Stimulated activated CD8-positive, alpha-beta memory T cell treated with anti-CD3 and anti-CD28 coated beads, Interleukin-15, amount 100 ng/mL, for 48 hours (primary cell): ENCODE measurements around the gene CCDC85A.
"Not testable (repeated sequence)": the region's sequence is repeated elsewhere in the genome, so short reads cannot be mapped to it uniquely, and the experiment has no call there.

Source experiments
- DNase-seq, 2 donors: peaks; one replicate each; pipeline ENCODE4 v3.0.0-alpha.2; 2020; ENCODE audit warnings: low read depth in 2 of 2

CCDC85A gene

DNA sequence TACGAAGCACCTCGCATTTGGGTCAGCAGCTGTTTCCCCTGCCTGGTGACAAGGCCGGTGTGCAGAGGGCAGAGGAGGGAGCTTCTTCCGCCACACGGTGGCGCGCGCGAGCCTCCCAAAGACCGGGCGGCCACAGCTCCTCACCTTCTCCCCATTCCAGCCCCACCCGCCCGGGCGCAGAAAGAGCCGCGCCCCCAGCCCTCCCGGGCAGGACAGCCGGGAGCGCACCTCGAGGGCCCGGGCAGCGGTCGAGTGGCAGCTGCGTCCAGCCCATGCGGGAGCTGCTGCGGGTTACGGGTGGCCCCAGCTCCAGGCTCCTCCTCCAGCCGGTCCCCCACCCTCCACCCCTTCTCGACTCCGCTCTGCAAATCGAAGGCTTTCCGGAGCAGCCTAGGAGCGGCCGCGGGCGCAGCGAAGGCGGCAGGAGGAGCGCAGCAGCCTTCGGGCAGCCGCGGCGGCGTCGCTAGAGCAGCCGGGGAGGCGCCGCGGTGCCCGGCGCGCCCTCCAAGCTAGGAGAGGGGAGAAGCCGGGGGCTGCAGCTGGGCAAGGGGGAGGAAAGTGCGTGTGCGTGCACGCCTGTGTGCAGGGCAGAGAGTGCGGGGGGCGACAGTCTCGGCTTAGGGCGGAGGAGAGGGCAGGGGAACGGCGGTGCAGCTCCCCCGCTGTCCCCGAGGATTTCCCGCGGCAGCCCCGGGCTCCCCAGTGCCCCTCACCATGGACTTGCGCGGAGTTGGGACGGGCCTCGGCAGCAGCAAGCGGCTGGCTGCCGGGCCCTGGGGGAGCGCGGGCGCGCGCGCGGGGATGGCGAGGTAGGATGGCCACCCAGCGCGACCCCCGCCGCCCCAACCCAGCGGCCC lies at the start of gene CCDC85A:
TSS of gene CCDC85A (plus strand) at position 348 of the 857 bp plus-strand sequence. CDS start 635 bp downstream, outside the sequence.
- DNase-seq = peak; percentile 50

DNA sequence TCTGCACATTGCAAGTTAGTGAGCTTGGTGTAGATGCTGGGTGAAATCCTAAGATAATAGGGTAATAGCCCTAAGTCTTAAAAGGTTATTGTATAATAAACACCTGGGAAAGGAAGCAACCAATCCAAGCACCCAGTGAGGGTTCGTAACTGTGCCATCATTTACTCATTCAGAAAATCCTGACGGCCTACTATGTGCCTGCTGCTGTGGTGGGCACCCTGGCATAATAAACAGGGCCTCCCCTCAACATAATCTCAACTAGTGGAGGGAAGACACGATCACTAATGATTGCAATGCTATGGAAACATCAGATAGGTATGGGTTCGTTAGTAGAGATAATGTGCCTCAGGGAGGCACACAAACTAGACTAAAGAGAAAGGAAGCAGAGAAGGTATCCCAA lies 48.9 kb upstream of the CCDC85A start:
- no peak for DNase-seq

DNA sequence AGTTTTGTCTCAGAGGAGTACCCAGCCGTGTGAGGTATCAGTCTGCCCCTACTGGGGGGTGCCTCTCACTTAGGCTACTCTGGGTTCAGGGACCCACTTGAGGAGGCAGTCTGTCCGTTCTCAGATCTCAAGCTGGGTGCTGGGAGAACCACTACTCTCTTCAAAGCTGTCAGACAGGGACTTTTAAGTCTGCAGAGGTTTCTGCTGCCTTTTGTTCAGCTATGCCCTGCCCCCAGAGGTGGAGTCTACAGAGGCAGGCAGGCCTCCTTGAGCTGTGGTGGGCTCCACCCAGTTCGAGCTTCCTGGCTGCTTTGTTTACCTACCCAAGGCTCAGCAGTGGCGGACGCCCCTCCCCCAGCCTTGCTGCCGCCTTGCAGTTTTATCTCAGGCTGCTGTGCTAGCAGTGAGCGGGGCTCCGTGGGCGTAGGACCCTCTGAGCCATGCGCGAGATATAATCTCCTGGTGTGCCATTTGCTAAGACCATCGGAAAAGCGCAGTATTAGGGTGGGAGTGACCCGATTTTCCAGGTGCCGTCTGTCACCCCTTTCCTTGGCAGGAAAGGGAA lies 41.2 kb upstream of the CCDC85A start:
- DNase-seq = not testable (repeated sequence)

DNA sequence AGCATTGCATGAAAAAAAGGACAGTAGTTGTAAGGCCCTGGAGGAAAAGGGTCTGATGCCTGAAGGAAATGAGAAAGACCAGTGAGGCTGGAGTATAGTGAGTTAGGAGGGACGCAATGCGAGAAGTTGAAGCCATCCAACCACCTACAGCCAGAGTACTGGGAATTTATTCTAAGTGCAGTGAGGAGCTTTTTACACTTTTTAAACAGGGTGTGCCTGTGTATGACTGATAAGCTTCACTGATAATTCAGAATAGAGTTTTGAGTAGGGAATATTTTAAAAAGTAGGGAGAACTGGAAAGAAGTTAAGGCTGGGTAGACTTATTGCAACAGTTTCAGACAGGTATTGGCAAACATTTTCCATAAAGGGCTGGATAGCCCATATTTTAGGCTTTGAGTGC lies 35.9 kb upstream of the CCDC85A start:
- no peak for DNase-seq

DNA sequence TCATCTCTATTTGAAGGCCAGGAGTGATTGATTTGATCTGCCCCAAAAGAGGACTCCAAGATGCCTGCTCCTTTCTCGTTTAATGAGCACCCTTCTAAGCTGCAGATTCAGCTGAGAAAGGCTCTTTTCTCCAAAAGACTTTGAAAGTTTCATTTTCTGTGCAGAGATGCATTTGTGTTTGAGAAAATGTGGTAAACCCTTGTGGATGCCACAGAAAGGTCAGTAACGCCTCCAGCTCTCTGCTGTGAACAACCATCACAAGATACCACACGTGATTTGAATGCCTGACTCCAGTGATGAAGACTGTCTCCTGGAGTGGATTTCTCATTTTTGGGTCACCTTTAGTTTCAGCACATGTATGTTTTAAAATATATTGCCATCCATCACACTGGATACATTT lies 35.0 kb upstream of the CCDC85A start:
- DNase-seq = no peak

DNA sequence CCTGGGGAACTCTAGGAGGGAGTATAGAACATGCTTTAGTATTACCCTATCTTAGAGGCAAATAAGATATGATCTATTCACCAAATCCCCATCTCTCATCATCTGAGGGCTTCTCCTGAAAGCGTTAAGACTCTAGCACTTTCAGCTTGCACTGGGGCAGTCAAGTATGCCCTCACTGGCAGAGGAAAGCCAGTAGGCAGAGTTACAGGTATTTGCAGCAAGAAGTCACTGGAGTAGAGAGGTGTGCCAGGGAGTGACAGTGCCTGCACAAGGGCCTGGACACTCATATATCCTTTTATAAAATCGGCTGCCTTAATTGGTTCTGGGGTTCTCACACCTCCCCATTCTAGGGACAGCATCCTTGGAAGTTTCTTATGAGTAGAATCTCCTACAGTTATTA lies 31.9 kb upstream of the CCDC85A start:
- DNase-seq = no peak

DNA sequence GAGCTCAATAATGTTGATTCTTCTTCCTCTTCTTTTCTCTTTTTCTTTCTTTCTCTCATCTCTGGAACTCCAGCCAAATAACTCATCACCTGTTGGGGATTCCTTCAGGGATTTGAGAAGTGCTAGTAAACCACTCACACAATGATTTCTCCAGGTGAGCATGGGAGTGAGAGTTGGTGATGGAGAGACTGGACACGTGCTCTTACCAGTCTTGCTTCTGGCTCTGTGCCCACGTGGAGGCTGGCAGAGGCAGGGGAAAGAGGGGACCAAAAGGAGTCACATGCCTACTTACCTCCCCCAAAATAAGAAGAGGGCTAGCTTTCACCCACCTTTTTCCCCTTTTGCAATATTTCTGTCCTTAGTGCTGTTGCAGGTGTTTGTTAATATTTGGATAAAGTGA lies 28.6 kb upstream of the CCDC85A start:
- DNase-seq = no peak

DNA sequence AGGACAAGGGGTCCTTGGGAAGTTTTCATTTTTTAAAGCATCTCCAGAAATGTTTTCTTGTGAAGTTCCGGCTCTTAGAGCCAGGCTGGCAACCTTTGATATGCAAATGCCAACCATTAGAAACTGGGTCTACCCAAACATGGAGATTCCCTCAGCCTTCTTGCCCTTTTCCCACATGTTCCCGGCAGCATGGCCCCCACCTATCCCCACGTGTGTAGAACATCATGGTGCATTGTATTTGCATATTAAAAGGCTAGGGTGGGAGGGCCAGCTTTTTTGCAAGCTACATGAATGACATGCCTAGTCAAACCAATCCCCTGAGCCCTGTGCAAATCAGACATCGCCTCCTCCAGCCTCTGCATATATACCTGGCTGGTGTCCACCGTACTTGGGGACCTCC lies 23.9 kb upstream of the CCDC85A start:
- not testable (repeated sequence) for DNase-seq

DNA sequence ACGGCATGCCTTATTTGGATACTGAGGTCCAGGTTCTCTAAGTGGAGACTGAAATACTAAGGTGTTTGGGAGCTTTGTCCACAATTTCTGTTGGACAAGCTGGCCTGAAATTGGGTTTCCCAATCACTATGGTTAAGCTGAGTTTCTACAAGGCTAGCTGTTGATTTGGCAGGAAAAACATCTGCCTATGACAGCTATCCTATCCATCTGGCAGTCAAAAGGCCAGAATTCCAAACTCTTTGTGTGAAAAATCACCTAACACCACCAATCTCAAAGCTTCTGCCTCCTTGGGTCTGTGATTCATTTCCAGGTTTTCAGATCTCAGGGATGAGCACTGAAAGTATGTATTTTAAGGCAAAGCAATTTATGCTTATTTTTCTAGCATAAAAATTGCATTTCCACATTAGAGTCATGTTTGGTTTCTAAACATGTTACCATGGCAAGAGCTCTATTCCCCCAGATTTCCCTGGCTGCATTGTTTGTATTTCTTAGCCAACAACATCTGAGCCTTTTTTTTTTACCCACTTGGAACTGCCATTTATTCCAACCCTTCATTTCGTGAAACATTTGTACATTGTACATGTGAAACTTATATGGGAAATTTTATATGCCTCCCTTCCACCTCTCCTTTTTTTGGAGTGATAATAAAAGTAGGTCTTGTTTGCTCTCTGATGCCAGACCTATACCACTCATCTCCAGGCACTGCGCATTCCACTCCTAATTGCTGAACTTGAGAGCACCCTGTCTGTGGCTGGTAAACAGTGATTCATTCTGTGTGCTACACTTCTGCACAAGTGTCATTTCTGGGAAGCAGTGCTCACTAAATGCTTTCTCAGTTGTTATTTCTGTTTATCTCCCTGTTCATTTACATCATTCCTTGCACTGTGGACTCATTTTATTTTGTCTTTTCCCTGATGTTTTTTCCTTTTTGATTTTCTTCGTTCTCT lies 15.9 kb upstream of the CCDC85A start:
- DNase-seq = no peak

DNA sequence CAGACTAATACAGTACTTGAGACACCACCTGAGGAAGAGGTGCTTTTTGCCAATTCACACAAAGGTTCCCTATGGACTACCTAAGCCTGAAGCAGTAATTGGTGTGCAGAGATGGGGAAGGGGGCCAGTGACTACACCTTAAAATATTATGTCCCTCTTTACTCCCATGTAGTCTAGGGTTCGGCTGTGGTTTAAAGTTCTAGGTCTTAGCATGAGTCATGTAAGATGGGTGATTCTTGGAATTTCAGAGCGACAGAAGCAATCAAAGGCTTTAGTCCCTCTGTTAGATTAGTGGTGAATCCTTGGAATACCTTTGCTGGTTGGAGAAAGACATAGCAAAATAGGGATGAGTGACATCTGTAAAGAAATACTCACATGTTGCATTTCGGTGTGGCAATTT lies 14.3 kb upstream of the CCDC85A start:
- DNase-seq = no peak

DNA sequence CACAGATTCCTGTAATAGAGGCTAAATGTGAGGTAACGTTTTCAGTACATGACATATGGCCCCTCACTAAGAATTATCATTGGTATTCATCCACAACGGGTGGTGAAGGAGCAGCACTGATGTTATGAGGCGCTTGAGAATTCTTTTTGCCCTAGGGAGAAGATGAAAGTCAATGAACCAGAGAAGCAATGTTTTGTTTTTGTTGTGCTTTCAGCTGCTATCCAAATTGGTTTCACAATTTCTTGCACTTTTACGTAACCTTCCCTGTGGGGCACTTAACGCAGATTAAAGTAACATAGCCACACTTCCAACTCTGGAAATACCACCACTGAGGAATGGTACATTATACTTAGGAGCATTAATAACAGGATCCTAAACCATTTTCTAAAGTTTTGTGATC lies 13.3 kb upstream of the CCDC85A start:
- DNase-seq = no peak

DNA sequence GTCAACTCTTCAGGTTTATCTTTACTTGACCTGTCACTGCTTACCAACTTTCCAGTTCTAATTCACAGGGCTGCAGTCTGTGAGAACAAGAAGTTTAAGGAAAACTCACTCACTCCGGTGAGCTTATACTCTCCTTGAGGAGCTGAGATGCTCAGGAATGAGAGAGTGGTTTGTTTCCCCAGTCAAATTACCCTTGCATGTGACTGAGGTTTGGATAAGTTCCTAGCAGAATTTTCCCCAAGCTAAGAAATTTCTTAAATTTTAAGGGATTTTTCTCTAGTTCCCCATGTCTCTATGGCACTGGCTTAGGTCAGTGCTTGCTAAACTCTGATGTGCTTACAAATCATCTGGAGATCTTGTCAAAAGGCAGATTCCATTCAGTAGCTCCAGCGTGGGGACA lies 12.8 kb upstream of the CCDC85A start:
- DNase-seq = no peak

DNA sequence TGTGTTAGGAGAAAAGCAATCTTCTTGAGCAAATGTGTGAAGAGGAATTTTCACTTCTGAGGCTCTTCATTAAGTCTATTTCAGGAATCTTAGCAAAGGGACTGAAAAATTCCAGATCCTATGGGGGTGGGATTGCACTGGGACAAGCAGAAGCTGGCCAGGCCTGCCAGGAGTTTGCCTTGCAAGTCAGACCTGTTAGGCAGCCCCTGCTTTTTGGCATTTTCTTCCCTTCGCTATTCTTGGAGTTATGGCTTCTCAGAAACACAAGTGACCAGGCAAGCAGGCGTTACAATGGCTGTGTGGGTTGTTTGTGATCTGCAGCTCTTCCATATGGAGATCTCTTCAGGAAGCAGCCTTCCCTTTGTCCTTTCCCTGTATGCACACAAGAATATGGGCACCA lies 8.0 kb upstream of the CCDC85A start:
- DNase-seq = no peak

DNA sequence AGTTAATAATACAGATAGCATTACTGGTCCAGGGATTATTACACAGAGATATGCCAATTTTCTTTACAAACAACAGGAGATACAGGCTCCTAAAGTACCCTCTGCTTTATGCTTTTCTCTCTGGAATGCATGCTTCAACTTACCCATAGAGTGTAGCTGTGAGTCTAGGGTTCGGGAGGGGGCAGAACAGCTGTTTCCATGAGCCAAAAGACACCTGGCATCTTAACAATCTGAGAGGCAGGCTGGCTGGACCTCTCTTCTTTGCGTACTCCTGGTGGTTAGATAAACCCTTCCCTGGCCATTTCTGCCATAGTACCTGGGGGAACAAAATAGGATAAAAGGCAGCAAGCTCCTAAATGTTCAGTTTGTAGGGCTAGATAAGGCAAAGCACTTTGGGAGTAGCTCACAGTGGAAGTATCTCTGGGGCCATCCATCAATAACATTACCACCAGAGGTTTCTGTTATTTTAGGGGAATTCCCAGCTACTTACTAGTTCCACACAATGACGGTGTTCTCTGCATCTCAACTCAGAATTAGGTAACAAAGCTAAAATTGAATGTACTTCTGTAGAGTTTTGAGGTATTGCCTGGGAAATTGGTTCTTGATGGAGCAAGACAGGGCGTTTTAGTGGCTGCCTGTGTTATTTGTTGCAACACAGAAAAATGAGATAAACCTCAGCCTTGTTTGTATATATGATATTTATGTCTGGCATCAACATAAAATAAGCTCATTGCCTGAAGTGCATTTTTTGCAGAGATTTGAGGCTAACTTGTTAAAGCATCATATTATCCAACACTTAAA lies 6.2 kb upstream of the CCDC85A start:
- no peak for DNase-seq

DNA sequence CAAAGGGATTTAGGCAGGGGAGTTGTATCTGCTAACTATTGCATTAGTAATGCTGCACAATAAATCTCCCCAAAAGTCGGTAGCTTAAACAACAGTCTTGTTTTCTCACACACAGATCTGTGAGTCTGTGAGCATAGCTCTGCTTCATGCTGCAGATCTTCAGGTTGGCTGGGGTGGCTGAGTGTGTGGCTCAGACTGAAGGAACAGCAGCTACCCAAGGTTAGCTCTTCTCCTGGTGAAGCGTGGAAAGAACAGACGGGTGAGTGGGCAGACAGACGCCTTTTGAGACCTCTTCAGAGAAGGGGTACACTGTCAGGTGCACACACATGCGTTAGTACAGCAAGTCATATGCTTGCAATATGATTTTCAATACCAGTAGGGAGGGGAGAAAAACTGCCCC lies 3.9 kb upstream of the CCDC85A start:
- DNase-seq = no peak

DNA sequence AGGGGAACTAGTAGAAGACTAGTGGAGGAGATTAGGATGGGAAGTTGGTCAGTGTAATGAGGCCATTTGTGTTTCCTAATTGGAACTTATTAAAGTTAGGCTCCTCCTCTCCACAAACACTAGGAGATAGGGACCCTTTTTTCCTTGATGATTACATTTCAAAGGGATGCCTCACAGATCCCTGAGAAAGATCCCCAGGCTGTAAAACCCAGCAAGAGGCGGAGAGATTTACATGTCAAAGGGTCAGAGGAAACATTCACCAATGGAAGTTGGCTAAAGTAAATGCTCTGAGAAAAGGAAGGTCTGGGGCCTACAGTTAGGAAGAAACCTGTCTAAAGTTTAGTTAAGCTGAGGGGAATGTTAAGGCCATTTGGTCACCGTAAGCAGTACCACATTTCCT lies 1.4 kb upstream of the CCDC85A start:
- DNase-seq = no peak

DNA sequence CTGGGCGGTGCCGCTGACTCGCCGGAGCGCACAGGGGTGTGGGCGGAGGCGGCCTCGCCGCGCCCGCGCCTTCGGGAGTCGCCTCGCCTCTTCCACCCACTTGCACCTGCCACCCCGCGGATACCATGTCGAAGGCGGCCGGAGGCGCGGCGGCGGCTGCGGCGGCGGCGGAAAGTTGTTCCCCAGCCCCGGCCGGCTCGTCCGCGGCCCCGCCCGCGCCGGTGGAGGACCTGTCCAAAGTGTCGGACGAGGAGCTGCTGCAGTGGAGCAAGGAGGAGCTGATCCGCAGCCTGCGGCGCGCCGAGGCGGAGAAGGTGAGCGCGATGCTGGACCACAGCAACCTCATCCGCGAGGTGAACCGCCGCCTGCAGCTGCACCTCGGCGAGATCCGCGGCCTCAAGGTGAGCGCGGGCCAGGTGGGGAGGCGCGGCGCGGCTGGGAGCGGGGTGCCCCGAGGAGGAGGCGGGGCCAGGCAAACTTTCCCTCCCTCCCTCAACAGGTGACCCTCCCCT lies 766 bp downstream of the CCDC85A start:
- DNase-seq = no peak

DNA sequence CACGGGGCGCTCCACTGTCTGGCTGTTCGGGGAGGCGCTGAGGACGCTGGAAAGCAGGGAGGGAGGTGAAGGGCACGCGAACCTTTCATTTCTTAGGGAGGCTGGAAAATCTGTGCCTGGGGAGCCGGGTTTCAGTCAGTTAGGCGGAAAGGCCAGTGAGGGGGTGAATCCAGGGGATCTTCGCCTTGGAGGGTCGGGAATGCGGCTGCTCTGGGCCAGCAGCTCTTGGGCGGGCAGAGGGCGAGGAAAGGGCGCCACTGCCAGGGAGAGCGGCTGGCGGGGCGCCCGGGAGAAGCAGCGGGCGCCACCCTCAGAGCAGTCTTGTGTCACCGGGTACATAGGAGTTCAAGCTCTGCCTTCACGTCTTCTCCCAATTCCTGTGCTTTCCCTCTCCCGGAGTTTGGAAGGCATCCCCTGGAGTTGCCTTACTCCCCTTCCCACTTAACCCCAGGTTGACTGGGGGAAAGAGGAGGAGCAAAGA lies 1.4 kb downstream of the CCDC85A start:
- DNase-seq = no peak

DNA sequence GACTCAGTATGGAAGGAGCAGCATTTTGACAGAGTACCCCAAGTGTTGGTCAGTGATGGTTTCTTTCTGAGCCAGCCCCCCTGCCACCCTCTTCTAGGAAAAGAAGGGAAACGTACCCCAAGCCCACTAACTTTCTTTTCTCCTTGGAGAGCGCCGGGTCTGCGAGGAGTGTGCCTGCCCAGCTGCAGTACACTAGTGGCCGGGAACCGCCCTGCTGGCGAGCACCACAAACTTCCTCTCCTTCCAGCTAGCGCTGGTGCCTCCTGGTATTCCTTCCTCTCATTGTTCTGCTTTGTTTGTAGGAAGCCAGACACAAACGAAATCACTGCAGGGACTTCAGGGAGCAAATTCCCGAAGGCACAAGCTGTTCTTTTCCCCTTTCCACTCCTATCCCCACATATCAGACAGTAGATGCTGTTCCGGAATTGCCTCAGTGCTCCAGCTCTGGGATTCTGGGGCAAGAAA lies 1.8 kb downstream of the CCDC85A start:
- DNase-seq = no peak

DNA sequence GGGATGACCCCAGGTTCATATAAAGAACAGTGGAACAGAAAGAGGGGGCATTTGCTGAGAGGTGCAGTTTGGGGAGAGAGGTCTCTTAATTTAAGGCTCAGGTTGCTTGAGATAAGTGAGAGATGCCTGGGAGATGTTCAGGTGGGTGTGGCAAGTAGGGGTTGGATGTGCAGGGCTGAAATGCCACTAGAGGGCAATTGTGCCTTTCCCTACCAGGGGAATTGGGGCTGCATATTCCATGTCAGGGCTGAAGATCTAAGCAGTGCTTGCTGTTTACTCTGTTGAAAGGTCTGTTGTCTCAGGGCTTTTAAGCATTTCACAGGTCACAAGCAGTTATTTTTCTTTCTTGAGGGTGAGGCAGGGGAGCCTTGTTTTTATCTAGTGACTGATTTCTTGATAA lies 7.8 kb downstream of the CCDC85A start:
- no peak for DNase-seq

DNA sequence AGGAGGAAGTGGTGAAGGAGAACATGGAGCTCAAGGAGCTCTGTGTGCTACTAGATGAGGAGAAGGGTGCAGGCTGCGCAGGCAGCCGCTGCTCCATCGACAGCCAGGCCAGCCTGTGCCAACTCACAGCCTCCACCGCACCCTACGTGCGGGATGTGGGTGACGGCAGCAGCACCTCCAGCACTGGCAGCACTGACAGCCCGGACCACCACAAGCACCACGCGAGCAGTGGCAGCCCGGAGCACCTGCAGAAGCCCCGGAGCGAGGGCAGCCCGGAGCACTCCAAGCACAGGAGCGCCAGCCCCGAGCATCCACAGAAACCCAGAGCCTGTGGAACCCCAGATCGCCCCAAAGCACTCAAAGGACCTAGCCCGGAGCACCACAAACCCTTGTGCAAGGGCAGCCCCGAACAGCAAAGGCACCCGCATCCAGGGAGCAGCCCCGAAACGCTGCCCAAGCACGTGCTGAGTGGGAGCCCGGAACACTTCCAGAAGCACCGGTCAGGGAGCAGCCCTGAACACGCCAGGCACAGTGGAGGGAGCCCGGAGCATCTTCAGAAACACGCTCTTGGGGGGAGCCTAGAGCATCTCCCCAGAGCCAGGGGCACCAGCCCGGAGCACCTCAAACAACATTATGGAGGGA lies 9.0 kb downstream of the CCDC85A start:
- no peak for DNase-seq
